Peyer's patch (tissue), 4 donors: ENCODE data around the gene HCFC1.

Experiments used
- CTCF ChIP-seq, 6 experiments: fragments of 450-650 bp in 4 of 6; fragments of 200-600 bp in 2 of 6; sonication (generic) in 1 of 6; IDR thresholded peaks; one replicate each; pipeline ENCODE4 v1.5.1; 2017 to 2019; ENCODE audit warnings: antibody characterized with exemption in 6 of 6, mild to moderate bottlenecking in 3 of 6, moderate library complexity in 1 of 6
- POLR2A ChIP-seq, 2 donors: fragments of 450-650 bp; IDR thresholded peaks; one replicate each; pipeline ENCODE4 v1.5.1; 2017; ENCODE audit warnings: antibody characterized with exemption in 2 of 2, mild to moderate bottlenecking in 2 of 2, moderate library complexity in 2 of 2

DNA sequence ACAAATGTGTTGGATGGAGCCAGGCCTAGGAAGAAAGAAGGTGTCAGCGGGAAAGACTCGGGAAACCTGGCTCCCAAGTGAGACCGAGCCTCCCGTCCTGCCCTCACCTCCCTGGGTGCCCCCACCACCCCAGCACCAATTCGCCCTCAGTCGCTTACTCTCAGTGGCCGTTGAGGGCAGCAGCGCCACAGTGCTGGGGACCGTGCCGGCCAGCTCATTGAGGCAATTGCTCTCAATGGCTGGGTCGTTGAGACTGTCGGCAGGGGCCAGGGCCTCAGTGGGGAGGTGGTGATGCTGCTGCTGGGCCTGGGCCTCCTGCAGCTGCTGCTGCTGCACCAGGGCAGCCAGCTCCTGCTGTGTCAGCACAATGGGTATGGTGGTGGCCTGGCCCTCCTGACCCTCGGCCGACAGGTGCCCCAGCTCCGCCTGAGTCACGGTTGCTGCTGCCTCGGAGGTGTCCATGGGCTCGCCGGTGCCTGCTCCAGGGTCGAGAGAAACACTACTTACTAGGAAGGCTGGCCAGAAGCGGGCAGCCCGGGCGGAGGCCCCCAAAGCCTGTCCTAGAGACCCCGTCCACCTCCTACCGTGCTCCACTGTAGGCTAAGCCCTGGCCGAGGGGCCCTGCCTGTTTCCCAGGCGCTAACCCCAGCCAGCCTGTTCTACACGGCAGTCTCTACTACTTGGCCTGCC lies 19.8 kb downstream of the HCFC1 start:
- TF ChIP-seq CTCF (IDR thresholded peaks at IDR 0.05): no peak
- TF ChIP-seq POLR2A (IDR thresholded peaks at IDR 0.05): no peak
